Testis (tissue), 3 donors: Measurements from ENCODE around the gene TECPR2. TPM values are rescaled to one million over a fixed set of nuclear protein-coding genes. Genes with fewer than 3 reads are reported as not detected.
A peak's percentile ranks its signal among the peaks of the same experiment; 100 is the strongest.

ENCODE experiments used
- DNase-seq: peaks from one replicate; pipeline ENCODE4 v3.0.0-alpha.2; 2019
- H3K27ac ChIP-seq, 2 donors: fragments of 200-600 bp; sonication (generic); one replicate each; pipeline ENCODE4 v1.5.1; 2019
- H3K27me3 ChIP-seq: fragments of 200-600 bp; sonication (generic); one replicate; pipeline ENCODE4 v1.5.1; 2019
- H3K36me3 ChIP-seq: fragments of 200-600 bp; sonication (generic); one replicate; pipeline ENCODE4 v1.5.1; 2017; ENCODE audit warnings: low read depth; ENCODE audit errors: missing control alignments
- H3K4me1 ChIP-seq: fragments of 200-600 bp; sonication (generic); one replicate; pipeline ENCODE4 v1.5.1; 2019
- H3K4me3 ChIP-seq, 2 donors: fragments of 200-600 bp; sonication (generic); one replicate each; pipeline ENCODE4 v1.5.1; 2017 to 2019
- H3K9me3 ChIP-seq: fragments of 200-600 bp; sonication (generic); one replicate; pipeline ENCODE4 v1.5.1; 2017
- CTCF ChIP-seq, 3 experiments: fragments of 450-650 bp in 2 of 3; fragments of 200-600 bp in 1 of 3; sonication (generic) in 1 of 3; IDR thresholded peaks; one replicate each; pipeline ENCODE4 v1.5.1; 2016 to 2019; ENCODE audit warnings: antibody characterized with exemption in 3 of 3, mild to moderate bottlenecking in 2 of 3, moderate library complexity in 1 of 3
- POLR2A ChIP-seq: fragments of 450-650 bp; IDR thresholded peaks from one replicate; pipeline ENCODE4 v1.6.1; 2017; ENCODE audit warnings: antibody characterized with exemption, mild to moderate bottlenecking, moderate library complexity
- WGBS, 2 donors: methylation state at CpG; one replicate each; pipeline ENCODE4 v1.1.5; 2018; 5-methylcytosine and 5-hydroxymethylcytosine counted together
- intact Hi-C: fragments of 100-400 bp; cut with DNase I; formaldehyde crosslinking; loops from one replicate; pipeline ENCODE4 v1.15.1; 2023; ENCODE audit warnings: low total_unique reads
- polyA plus RNA-seq: library from polyadenylated mRNA; stranded (reverse); fragments of 350-450 nt; fragmentation: Illumina TruSeq; extraction: RNeasy Lipid Tissue Mini Kit (QIAGEN cat#74804); gene quantifications from one replicate; pipeline ENCODE4 v1.2.3, GENCODE V29; 2014; ENCODE audit warnings: low read depth, low replicate concordance; ENCODE audit not compliant: insufficient read depth
- total RNA-seq, 2 donors: library from RNA; depleted of rRNA; stranded (reverse); fragments of >200 nt; gene quantifications; one replicate each; pipeline ENCODE4 v1.2.3, GENCODE V29; 2016

TECPR2 gene
- total and polyA plus RNA-seq, 3 donors from 2014 or later, result 43.4 to 65.9 (median 43.6) TPM

GRCh38 chr14:102507857-102508312 is 145.1 kb downstream of the TECPR2 start:
- H3K27ac ChIP-seq, result peak overlapping the region; percentile 80 to 89
- intact Hi-C loops, result no loop called here
- H3K4me1 ChIP-seq, result peaks cover 13% of the 10 kb centered on the region
- no peak for DNase-seq
- H3K9me3 ChIP-seq, result no peaks in the 10 kb centered on the region
- peak overlapping the region; percentile 31 to 36 for H3K4me3 ChIP-seq
- no peaks in the 10 kb centered on the region for H3K27me3 ChIP-seq
- 85 to 89% methylated on average over 7 to 21 of the region's 21 CpGs for WGBS, 2 donors
- TF ChIP-seq POLR2A, result no peak
- TF ChIP-seq CTCF (IDR thresholded peaks at IDR 0.05), result no peak
- no peaks in the 10 kb centered on the region for H3K36me3 ChIP-seq

- H3K36me3 ChIP-seq, result no peaks in the 10 kb centered on the region
These were observed 145.7 kb downstream of the TECPR2 start for GRCh38 chr14:102508410-102508773.

GRCh38 chr14:102508774-102509745 is 146.3 kb downstream of the TECPR2 start:
- Histone ChIP-seq H3K27ac (peak overlapping the region; percentile 80 to 89), H3K4me3 (peak overlapping the region; percentile 63 to 64), H3K9me3 (no peaks in the 10 kb centered on the region), H3K27me3 (no peaks in the 10 kb centered on the region), H3K36me3 (no peaks in the 10 kb centered on the region), H3K4me1 (peaks cover 9% of the 10 kb centered on the region)
- DNase-seq, result peak; percentile 65
- intact Hi-C loops, result no loop called here
- TF ChIP-seq POLR2A (no peak), CTCF (IDR thresholded peaks at IDR 0.05) (no peak)
- WGBS, 2 donors, result 2 to 41% methylated on average over 8 to 31 of the region's 110 CpGs

More at GRCh38 chr14:102508410-102508773, 145.7 kb downstream of the TECPR2 start:
- WGBS, 2 donors, result 27 to 34% methylated on average over 3 to 14 of the region's 14 CpGs
- no peak for TF ChIP-seq CTCF (IDR thresholded peaks at IDR 0.05)
- TF ChIP-seq POLR2A, result no peak
- Histone ChIP-seq H3K4me1 (peaks cover 13% of the 10 kb centered on the region), H3K27ac (peak overlapping the region; percentile 80 to 89), H3K9me3 (no peaks in the 10 kb centered on the region), H3K27me3 (no peaks in the 10 kb centered on the region), H3K4me3 (peak overlapping the region in 1 of 2 donors; percentile 63)
- DNase-seq, result no peak
- intact Hi-C loops, result no loop called here

GRCh38 chr14:102509746-102510615 is 147.2 kb downstream of the TECPR2 start, which contains the start of gene ANKRD9:
Gene ANKRD9 (minus strand): TSS chr14:102509776. CDS start chr14:102507889, 1,887 bp downstream.
- peak within 1 kb of the TSS; percentile 80 to 89 for H3K27ac ChIP-seq
- no peaks in the 10 kb centered on the region for H3K27me3 ChIP-seq
- H3K9me3 ChIP-seq, result no peaks in the 10 kb centered on the region
- DNase-seq, result peak; percentile 95
- no peaks in the 10 kb centered on the region for H3K36me3 ChIP-seq
- WGBS, 2 donors, result 1 to 4% methylated on average over 24 to 73 of the region's 91 CpGs
- intact Hi-C loops, result no loop called here
- peak within 1 kb of the TSS; percentile 63 to 64 for H3K4me3 ChIP-seq
- TF ChIP-seq CTCF (IDR thresholded peaks at IDR 0.05), result no peak
- no peak for TF ChIP-seq POLR2A
- H3K4me1 ChIP-seq, result peaks cover 8% of the 10 kb centered on the region
